ENCODE measurements around the gene OR51M1. TPM values are rescaled to one million over a fixed set of nuclear protein-coding genes. Genes with fewer than 3 reads are reported as not detected.

OR51M1 gene
- total and polyA plus RNA-seq, 4 experiments from 2014 or later = not detected

- peaks cover 0 to 1% of the 10 kb centered on the region in 2 donors for H3K27me3 Mint-ChIP-seq
- ChIA-PET POLR2A (ENCODE audit: partially characterized antibody) (no interaction called here), CTCF (ENCODE audit: partially characterized antibody) (no interaction called here)
- no peak overlapping the region for H3K4me3 ChIP-seq (ENCODE audit: low read length in 2 of 2)
- intact Hi-C loops (cut with micrococcal nuclease) = no loop called here
- H3K27me3 ChIP-seq (ENCODE audit: insufficient read depth, low read length) = no peaks in the 10 kb centered on the region
- H3K4me3 Mint-ChIP-seq = no peak overlapping the region
- H3K36me3 ChIP-seq (ENCODE audit: insufficient read depth, low read length) = no peaks in the 10 kb centered on the region
- no peaks in the 10 kb centered on the region for H3K4me1 ChIP-seq (ENCODE audit: insufficient read depth, low read length)
- no peak overlapping the region for H3K27ac ChIP-seq (ENCODE audit: low read depth, low read length)
- no peaks in the 10 kb centered on the region for H3K36me3 Mint-ChIP-seq
- H3K9me3 ChIP-seq (ENCODE audit: control insufficient read depth in 1 of 2, low read length in 2 of 2) = no peaks in the 10 kb centered on the region
- no peaks in the 10 kb centered on the region for H3K4me1 Mint-ChIP-seq
- H3K9me3 Mint-ChIP-seq = peaks cover 0 to under 1% (median 0%) of the 10 kb centered on the region in 8 donors
- DNase-seq = no peak
- H3K27ac Mint-ChIP-seq = no peak overlapping the region
These were observed 6.6 kb downstream of the OR51M1 start for GRCh38 chr11:5390210-5390609.

- Histone ChIP-seq H3K4me3 (ENCODE audit: low read length in 2 of 2) (no peak overlapping the region), H3K4me1 (ENCODE audit: insufficient read depth, low read length) (no peaks in the 10 kb centered on the region), H3K9me3 (ENCODE audit: control insufficient read depth in 1 of 2, low read length in 2 of 2) (no peaks in the 10 kb centered on the region), H3K27me3 (ENCODE audit: insufficient read depth, low read length) (no peaks in the 10 kb centered on the region), H3K27ac (ENCODE audit: low read depth, low read length) (no peak overlapping the region), H3K36me3 (ENCODE audit: insufficient read depth, low read length) (no peaks in the 10 kb centered on the region)
- Mint-ChIP-seq H3K4me3 (no peak overlapping the region), H3K4me1 (no peaks in the 10 kb centered on the region), H3K27me3 (peaks cover 1 to 2% of the 10 kb centered on the region in 2 donors), H3K9me3 (peaks cover 0 to 4% (median 0%) of the 10 kb centered on the region in 8 donors), H3K27ac (no peak overlapping the region), H3K36me3 (no peaks in the 10 kb centered on the region)
- intact Hi-C loops (cut with micrococcal nuclease) = no loop called here
- ChIA-PET CTCF (ENCODE audit: partially characterized antibody) (no interaction called here), POLR2A (ENCODE audit: partially characterized antibody) (no interaction called here)
- DNase-seq = no peak
These were observed 10.5 kb downstream of the OR51M1 start for GRCh38 chr11:5394091-5394490.

- H3K9me3 Mint-ChIP-seq = peaks cover 0 to 9% (median 1%) of the 10 kb centered on the region in 8 donors
- H3K36me3 Mint-ChIP-seq = no peaks in the 10 kb centered on the region
- H3K27ac Mint-ChIP-seq = no peak overlapping the region
- no peak overlapping the region for H3K4me3 Mint-ChIP-seq
- POLR2A ChIA-PET (ENCODE audit: partially characterized antibody) = no interaction called here
- CTCF ChIA-PET (ENCODE audit: partially characterized antibody) = no interaction called here
- Histone ChIP-seq H3K27me3 (ENCODE audit: insufficient read depth, low read length) (no peaks in the 10 kb centered on the region), H3K36me3 (ENCODE audit: insufficient read depth, low read length) (no peaks in the 10 kb centered on the region), H3K4me3 (ENCODE audit: low read length in 2 of 2) (no peak overlapping the region), H3K9me3 (ENCODE audit: control insufficient read depth in 1 of 2, low read length in 2 of 2) (no peaks in the 10 kb centered on the region), H3K27ac (ENCODE audit: low read depth, low read length) (no peak overlapping the region), H3K4me1 (ENCODE audit: insufficient read depth, low read length) (no peaks in the 10 kb centered on the region)
- no peaks in the 10 kb centered on the region for H3K4me1 Mint-ChIP-seq
- intact Hi-C loops (cut with micrococcal nuclease) = no loop called here
- no peak for DNase-seq
- H3K27me3 Mint-ChIP-seq = peaks cover 1 to 5% of the 10 kb centered on the region in 2 donors
These were observed 15.3 kb downstream of the OR51M1 start for GRCh38 chr11:5398936-5399335.

- ChIA-PET POLR2A (ENCODE audit: partially characterized antibody) (no interaction called here), CTCF (ENCODE audit: partially characterized antibody) (no interaction called here)
- H3K4me3 Mint-ChIP-seq = no peak overlapping the region
- Histone ChIP-seq H3K36me3 (ENCODE audit: insufficient read depth, low read length) (no peaks in the 10 kb centered on the region), H3K27ac (ENCODE audit: low read depth, low read length) (no peak overlapping the region), H3K4me3 (ENCODE audit: low read length in 2 of 2) (no peak overlapping the region), H3K9me3 (ENCODE audit: control insufficient read depth in 1 of 2, low read length in 2 of 2) (no peaks in the 10 kb centered on the region), H3K4me1 (ENCODE audit: insufficient read depth, low read length) (no peaks in the 10 kb centered on the region), H3K27me3 (ENCODE audit: insufficient read depth, low read length) (no peaks in the 10 kb centered on the region)
- H3K27me3 Mint-ChIP-seq = peaks cover 10 to 11% of the 10 kb centered on the region in 2 donors
- no peak overlapping the region for H3K27ac Mint-ChIP-seq
- no peaks in the 10 kb centered on the region for H3K36me3 Mint-ChIP-seq
- H3K9me3 Mint-ChIP-seq = peaks cover 0 to 5% (median 1%) of the 10 kb centered on the region in 8 donors
- DNase-seq = no peak
- no peaks in the 10 kb centered on the region for H3K4me1 Mint-ChIP-seq
- intact Hi-C loops (cut with micrococcal nuclease) = no loop called here
These were observed 21.6 kb downstream of the OR51M1 start for GRCh38 chr11:5405173-5405572.

GRCh38 chr11:5420993-5421392, 37.4 kb downstream of the OR51M1 start:
- Mint-ChIP-seq H3K27ac (no peak overlapping the region), H3K4me1 (peaks cover 0 to 2% (median 0%) of the 10 kb centered on the region in 4 donors), H3K9me3 (peaks cover 0 to 2% (median 0%) of the 10 kb centered on the region in 8 donors), H3K36me3 (no peaks in the 10 kb centered on the region), H3K4me3 (no peak overlapping the region), H3K27me3 (peaks cover 3 to 5% of the 10 kb centered on the region in 2 donors)
- Histone ChIP-seq H3K4me3 (ENCODE audit: low read length in 2 of 2) (no peak overlapping the region), H3K36me3 (ENCODE audit: insufficient read depth, low read length) (no peaks in the 10 kb centered on the region), H3K9me3 (ENCODE audit: control insufficient read depth in 1 of 2, low read length in 2 of 2) (no peaks in the 10 kb centered on the region), H3K27me3 (ENCODE audit: insufficient read depth, low read length) (no peaks in the 10 kb centered on the region), H3K4me1 (ENCODE audit: insufficient read depth, low read length) (no peaks in the 10 kb centered on the region), H3K27ac (ENCODE audit: low read depth, low read length) (no peak overlapping the region)
- DNase-seq = no peak
- intact Hi-C loops (cut with micrococcal nuclease) = no loop called here
- POLR2A ChIA-PET (ENCODE audit: partially characterized antibody) = no interaction called here
- CTCF ChIA-PET (ENCODE audit: partially characterized antibody) = no interaction called here

GRCh38 chr11:5421811-5422210, 38.2 kb downstream of the OR51M1 start, which contains the start of gene OR51Q1:
OR51Q1 (plus strand) TSS chr11:5422111; CDS start chr11:5422201, 90 bp downstream.
- H3K36me3 Mint-ChIP-seq = no peaks in the 10 kb centered on the region
- peaks cover 0 to 2% (median 0%) of the 10 kb centered on the region in 4 donors for H3K4me1 Mint-ChIP-seq

GRCh38 chr11:5423131-5423530, 39.5 kb downstream of the OR51M1 start:
- Mint-ChIP-seq H3K4me3 (no peak overlapping the region), H3K27ac (no peak overlapping the region), H3K36me3 (no peaks in the 10 kb centered on the region), H3K9me3 (peaks cover 0 to 2% (median 0%) of the 10 kb centered on the region in 8 donors), H3K4me1 (peaks cover 0 to 2% (median 0%) of the 10 kb centered on the region in 4 donors), H3K27me3 (peaks cover 6 to 7% of the 10 kb centered on the region in 2 donors)
- Histone ChIP-seq H3K9me3 (ENCODE audit: control insufficient read depth in 1 of 2, low read length in 2 of 2) (no peaks in the 10 kb centered on the region), H3K4me1 (ENCODE audit: insufficient read depth, low read length) (no peaks in the 10 kb centered on the region), H3K36me3 (ENCODE audit: insufficient read depth, low read length) (no peaks in the 10 kb centered on the region), H3K27ac (ENCODE audit: low read depth, low read length) (no peak overlapping the region), H3K27me3 (ENCODE audit: insufficient read depth, low read length) (no peaks in the 10 kb centered on the region), H3K4me3 (ENCODE audit: low read length in 2 of 2) (no peak overlapping the region)
- no peak for DNase-seq
- ChIA-PET POLR2A (ENCODE audit: partially characterized antibody) (no interaction called here), CTCF (ENCODE audit: partially characterized antibody) (no interaction called here)
- intact Hi-C loops (cut with micrococcal nuclease) = no loop called here

More at GRCh38 chr11:5421811-5422210, 38.2 kb downstream of the OR51M1 start, which contains the start of gene OR51Q1:
- no peaks in the 10 kb centered on the region for H3K9me3 ChIP-seq (ENCODE audit: control insufficient read depth in 1 of 2, low read length in 2 of 2)
- peaks cover 3 to 6% of the 10 kb centered on the region in 2 donors for H3K27me3 Mint-ChIP-seq
- H3K9me3 Mint-ChIP-seq = peaks cover 0 to 2% (median 0%) of the 10 kb centered on the region in 8 donors
- no peak within 1 kb of the TSS for H3K4me3 ChIP-seq (ENCODE audit: low read length in 2 of 2)
- CTCF ChIA-PET (ENCODE audit: partially characterized antibody) = no interaction called here
- POLR2A ChIA-PET (ENCODE audit: partially characterized antibody) = no interaction called here
- intact Hi-C loops (cut with micrococcal nuclease) = no loop called here
- H3K4me3 Mint-ChIP-seq = no peak within 1 kb of the TSS
- no peak within 1 kb of the TSS for H3K27ac Mint-ChIP-seq
- H3K36me3 ChIP-seq (ENCODE audit: insufficient read depth, low read length) = no peaks in the 10 kb centered on the region
- H3K27ac ChIP-seq (ENCODE audit: low read depth, low read length) = no peak within 1 kb of the TSS
- no peak for DNase-seq
- H3K4me1 ChIP-seq (ENCODE audit: insufficient read depth, low read length) = no peaks in the 10 kb centered on the region
- H3K27me3 ChIP-seq (ENCODE audit: insufficient read depth, low read length) = no peaks in the 10 kb centered on the region

GRCh38 chr11:5441414-5441813, 57.8 kb downstream of the OR51M1 start, which contains the start of gene OR51I1:
OR51I1 (minus strand) TSS chr11:5441514; CDS start chr11:5441514, 0 bp downstream.
- DNase-seq = no peak
- H3K4me1 Mint-ChIP-seq = no peaks in the 10 kb centered on the region

More at GRCh38 chr11:5441414-5441813, 57.8 kb downstream of the OR51M1 start, which contains the start of gene OR51I1:
- Mint-ChIP-seq H3K4me3 (no peak within 1 kb of the TSS), H3K27ac (peak within 1 kb of the TSS in 1 of 7 donors; percentile 5), H3K27me3 (peaks cover 4 to 9% of the 10 kb centered on the region in 2 donors), H3K36me3 (no peaks in the 10 kb centered on the region), H3K9me3 (no peaks in the 10 kb centered on the region)
- no peak within 1 kb of the TSS for H3K27ac ChIP-seq (ENCODE audit: low read depth, low read length)
- no peaks in the 10 kb centered on the region for H3K36me3 ChIP-seq (ENCODE audit: insufficient read depth, low read length)
- intact Hi-C loops (cut with micrococcal nuclease) = no loop called here
- H3K4me3 ChIP-seq (ENCODE audit: low read length in 2 of 2) = no peak within 1 kb of the TSS
- POLR2A ChIA-PET (ENCODE audit: partially characterized antibody) = no interaction called here
- H3K4me1 ChIP-seq (ENCODE audit: insufficient read depth, low read length) = no peaks in the 10 kb centered on the region
- H3K27me3 ChIP-seq (ENCODE audit: insufficient read depth, low read length) = no peaks in the 10 kb centered on the region
- CTCF ChIA-PET (ENCODE audit: partially characterized antibody) = no interaction called here
- no peaks in the 10 kb centered on the region for H3K9me3 ChIP-seq (ENCODE audit: control insufficient read depth in 1 of 2, low read length in 2 of 2)
